ENCODE results near the gene LIMA1. TPM values are rescaled to one million over a fixed set of nuclear protein-coding genes. Genes with fewer than 3 reads are reported as not detected.

The LIMA1 gene
- total RNA-seq, 4 donors from 2014 or later = 194 to 256 (median 228) TPM

DNA sequence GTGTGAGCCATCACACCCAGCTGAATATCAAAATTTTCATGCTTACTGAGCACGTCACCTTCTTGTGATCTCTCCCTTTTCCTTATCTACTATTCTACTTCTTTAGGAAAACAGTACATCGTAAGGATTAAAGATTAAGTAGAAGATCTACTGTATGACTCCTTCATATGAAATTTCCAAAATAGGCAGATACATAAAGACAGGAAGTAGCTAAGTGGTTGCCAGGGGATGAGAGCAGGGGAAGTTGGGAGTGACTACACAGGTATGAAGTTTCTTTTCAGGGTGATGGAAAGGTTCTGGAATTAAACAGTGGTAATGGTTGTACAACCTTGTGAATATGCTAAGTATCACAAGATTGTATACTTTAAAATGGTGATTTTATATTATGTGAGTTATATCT lies 79.6 kb downstream of the LIMA1 start:
- no peak for TF ChIP-seq CTCF (IDR thresholded peaks at IDR 0.05; ENCODE audit: low read depth)

DNA sequence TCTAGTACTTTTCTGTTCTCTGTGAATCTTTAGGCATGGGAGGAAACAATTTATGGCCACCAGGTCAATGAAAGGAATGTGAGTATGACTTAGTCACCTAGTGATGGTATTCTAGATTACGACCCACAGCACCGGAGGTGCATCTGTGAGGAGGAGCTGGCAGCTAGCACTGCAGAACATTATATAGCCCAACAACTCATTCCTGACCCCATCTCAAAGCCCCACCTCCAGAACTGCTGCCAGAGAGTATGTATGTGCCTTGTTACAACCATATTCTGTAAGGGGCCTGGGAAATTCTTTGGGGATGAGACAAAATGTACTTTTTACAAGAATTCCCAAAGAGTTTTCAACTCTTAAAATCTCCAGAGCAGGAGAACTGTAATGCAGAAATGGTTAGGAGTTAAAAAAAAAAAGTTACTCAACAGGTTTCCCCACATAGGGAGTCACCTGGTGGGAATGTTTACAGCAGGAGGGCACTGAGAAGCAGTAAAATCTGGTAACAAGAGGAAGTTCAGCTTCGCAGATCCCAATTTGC lies 81.3 kb downstream of the LIMA1 start:
- TF ChIP-seq CTCF (IDR thresholded peaks at IDR 0.05; ENCODE audit: low read depth) = no peak

DNA sequence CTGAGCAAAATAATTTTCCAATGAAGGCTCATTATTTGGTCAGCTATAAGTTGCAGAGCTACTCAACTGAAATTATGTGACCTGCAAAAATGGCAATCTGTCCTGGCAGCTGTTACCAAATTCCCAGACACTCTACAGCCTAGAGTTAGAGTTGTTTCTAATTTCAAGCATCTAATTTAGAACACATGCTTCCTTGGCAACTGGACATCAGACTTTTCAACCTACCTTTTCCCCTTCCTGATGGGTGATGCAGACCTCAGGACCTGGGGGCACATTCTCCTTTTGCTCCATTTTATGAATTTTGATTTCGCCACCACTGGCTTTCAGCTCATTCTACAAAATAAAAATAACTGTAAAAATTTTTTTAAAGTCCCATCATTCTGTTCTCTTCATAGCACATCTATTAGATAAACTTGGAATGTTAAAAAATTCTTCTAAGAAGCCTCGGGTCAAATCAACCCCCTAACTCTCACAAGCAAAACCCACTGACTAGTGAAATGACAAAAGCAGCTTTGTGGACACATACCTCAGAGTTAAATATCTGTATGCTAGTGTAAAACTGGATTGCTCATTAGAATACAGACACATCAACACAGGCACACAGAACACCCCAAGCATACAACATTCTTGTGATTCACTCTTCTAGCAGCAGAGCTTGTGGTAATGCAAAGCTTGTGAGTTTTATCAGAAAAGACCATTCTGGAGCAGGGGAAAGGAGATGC lies 82.6 kb downstream of the LIMA1 start:
- no peak for TF ChIP-seq CTCF (IDR thresholded peaks at IDR 0.05; ENCODE audit: low read depth)

- no peak for TF ChIP-seq CTCF (IDR thresholded peaks at IDR 0.05; ENCODE audit: low read depth)
Measured at GRCh38 chr12:50198829-50199228, 84.5 kb downstream of the LIMA1 start.

- no peak for TF ChIP-seq CTCF (IDR thresholded peaks at IDR 0.05; ENCODE audit: low read depth)
Measured at GRCh38 chr12:50197297-50197727, 86.0 kb downstream of the LIMA1 start.

DNA sequence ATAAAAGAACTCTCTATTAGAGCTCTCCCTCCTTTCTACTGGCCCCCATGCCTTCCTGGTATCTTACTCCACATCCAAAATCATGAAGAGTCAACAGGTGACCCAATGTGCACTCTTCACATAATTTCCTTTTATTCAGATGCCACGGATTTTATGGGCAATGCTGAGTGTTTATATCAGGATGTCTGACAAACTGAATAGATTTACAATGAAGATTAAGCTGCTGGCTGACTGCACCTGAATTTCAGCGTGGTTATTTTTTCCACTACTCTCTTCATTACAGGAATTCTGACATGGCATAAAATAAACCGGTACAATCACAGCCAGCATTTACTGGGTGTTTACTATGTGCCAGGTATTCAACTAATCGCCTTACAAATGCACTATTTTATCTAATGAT lies 86.8 kb downstream of the LIMA1 start:
- no peak for TF ChIP-seq CTCF (IDR thresholded peaks at IDR 0.05; ENCODE audit: low read depth)

- no peak for TF ChIP-seq CTCF (IDR thresholded peaks at IDR 0.05; ENCODE audit: low read depth)
Measured at GRCh38 chr12:50195832-50196231, 87.5 kb downstream of the LIMA1 start.

Data from subcutaneous adipose tissue (tissue), 4 donors.